ENCODE measurements around the gene INSRR.

Gene INSRR

DNA sequence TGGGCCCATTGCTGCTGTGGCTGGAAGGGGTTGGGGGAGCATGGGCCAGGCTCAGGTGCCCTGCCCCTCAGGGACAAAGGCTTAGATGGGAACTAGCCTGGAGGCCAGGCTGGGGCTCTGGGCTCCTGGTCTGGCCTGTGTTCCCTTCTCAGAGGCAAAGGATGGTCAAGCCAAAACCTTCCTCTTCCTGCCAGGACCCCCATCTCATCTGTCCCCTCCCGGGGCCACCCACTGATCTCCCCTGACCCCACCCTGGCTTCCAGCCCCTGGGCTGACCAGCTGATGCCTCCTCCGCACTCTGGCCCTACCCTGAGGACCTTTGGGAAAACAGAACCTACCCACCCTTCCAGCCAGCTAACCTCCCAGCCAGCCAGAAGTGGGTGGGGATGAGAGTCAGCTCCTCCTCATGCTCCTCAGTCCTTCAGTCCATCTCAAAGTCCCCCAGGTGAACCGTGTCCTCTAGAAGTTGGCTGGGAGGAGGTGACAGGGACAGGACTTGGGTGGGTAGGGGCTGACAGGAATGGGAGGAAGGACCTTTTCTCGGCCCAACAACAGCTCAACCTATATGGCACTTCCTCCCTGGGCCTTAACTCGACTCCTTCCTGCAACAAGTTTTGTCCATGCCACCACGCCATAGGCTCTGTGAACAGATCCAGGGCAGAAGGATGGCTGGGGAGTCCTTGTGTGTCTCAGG is 42.1 kb upstream of the INSRR start:
- Histone ChIP-seq H3K27ac (ENCODE audit: low read length) (no peak overlapping the region), H4K20me1 (ENCODE audit: insufficient read depth, low read length) (no peaks in the 10 kb centered on the region), H3K4me1 (ENCODE audit: insufficient read depth, low read length) (no peaks in the 10 kb centered on the region), H2AFZ (ENCODE audit: low read depth, low read length) (no peak overlapping the region), H3K9ac (ENCODE audit: low read depth, low read length) (no peak overlapping the region), H3K4me3 (ENCODE audit: low read depth in 1 of 2, low read length in 2 of 2) (no peak overlapping the region), H3K27me3 (ENCODE audit: insufficient read depth, low read length, poor library complexity) (peaks cover 21% of the 10 kb centered on the region), H3K79me2 (ENCODE audit: insufficient read depth, low read length) (no peaks in the 10 kb centered on the region), H3K4me2 (ENCODE audit: insufficient read depth, low read length) (no peak overlapping the region), H3K9me3 (ENCODE audit: insufficient read depth, low read length, severe bottlenecking) (no peaks in the 10 kb centered on the region), H3K36me3 (ENCODE audit: insufficient read depth, low read length) (no peaks in the 10 kb centered on the region)
- TF ChIP-seq, protein P1, sequence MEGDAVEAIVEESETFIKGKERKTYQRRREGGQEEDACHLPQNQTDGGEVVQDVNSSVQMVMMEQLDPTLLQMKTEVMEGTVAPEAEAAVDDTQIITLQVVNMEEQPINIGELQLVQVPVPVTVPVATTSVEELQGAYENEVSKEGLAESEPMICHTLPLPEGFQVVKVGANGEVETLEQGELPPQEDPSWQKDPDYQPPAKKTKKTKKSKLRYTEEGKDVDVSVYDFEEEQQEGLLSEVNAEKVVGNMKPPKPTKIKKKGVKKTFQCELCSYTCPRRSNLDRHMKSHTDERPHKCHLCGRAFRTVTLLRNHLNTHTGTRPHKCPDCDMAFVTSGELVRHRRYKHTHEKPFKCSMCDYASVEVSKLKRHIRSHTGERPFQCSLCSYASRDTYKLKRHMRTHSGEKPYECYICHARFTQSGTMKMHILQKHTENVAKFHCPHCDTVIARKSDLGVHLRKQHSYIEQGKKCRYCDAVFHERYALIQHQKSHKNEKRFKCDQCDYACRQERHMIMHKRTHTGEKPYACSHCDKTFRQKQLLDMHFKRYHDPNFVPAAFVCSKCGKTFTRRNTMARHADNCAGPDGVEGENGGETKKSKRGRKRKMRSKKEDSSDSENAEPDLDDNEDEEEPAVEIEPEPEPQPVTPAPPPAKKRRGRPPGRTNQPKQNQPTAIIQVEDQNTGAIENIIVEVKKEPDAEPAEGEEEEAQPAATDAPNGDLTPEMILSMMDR (IDR thresholded peaks at IDR 0.05; ENCODE audit: borderline replicate concordance, extremely low read depth, low read length, poor library complexity, severe bottlenecking), result no peak
- TF ChIP-seq EZH2 (IDR thresholded peaks at IDR 0.05; ENCODE audit: borderline replicate concordance, low read depth, low read length, severe bottlenecking), result no peak
- DNase-seq, result no peak
- ATAC-seq (ENCODE audit: insufficient read depth, low read depth), result no peak

DNA sequence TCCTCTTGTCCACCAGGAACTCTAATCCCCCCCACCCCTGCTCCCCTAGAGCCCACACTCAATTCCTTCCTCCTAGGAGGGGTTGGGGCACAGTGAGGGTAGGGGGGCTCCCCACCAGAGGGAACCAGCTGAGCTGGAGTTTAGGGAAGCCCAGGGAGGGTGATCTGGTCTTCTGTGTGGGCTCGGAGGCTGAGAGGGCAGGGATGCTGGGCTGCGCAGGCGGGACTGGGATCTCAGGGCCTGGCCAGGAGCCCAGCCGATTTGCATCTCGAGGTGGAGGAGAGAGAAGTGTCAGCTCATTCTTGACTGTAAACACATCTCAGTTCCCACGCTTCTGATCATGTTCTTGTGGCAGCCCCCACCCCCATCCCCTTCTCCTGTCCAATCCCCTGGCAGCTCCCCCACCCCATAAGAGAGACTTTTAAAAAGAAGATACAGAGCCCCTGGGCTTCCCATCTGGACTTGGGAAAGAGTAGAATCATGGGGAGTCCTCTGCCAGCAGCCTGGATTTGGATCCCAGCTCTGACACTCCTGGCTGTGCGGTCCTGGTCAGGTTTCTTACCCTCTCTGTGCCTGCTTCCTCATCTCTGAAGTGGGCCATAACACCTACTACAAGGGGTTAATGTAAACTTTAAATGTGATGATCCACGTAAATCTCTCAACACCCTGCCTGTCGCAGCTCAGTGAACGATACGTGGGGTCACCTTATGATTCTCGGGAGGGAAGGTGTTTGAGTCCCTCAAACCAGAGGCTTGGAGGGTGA is 41.2 kb upstream of the INSRR start:
- no peak for ATAC-seq (ENCODE audit: insufficient read depth, low read depth)
- H2AFZ ChIP-seq (ENCODE audit: low read depth, low read length), result no peak overlapping the region
- no peak overlapping the region for H3K27ac ChIP-seq (ENCODE audit: low read length)

DNA sequence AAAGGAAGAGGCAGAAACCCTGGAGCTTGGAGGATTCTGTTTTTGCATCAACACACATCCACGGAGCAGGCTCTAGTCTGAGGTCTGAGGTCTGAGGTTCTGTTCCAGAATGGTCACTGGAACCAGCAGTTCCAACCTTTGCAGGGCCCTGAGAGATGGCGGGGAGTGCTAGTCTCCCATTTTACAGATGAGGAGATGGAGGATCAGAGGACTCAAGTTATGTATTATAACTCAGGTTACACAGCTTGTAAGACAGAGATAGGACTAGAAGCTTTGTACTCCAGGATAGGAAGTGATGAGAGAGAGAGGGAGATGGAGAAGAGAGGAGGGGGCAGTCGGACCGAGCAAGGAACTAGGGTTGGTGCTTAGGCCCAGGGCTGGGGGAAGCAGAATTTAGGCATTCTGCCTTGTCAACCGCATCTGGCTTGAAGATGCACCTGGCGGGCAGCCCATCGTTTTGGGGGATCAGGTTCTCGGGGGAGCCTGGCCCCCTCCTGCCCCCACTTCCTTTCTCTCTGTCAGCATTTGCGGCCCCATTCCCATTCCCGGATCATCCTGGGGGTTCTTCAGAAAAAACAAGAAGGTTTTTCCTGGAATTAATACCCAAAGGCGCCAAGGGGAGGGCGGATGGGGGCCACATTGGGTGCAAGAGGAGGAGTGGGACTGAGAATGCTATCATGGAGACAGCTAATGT is 40.2 kb upstream of the INSRR start:
- no peaks in the 10 kb centered on the region for H3K36me3 ChIP-seq (ENCODE audit: insufficient read depth, low read length)
- H3K4me3 ChIP-seq (ENCODE audit: low read depth in 1 of 2, low read length in 2 of 2), result no peak overlapping the region
- no peak overlapping the region for H3K4me2 ChIP-seq (ENCODE audit: insufficient read depth, low read length)
- no peak overlapping the region for H2AFZ ChIP-seq (ENCODE audit: low read depth, low read length)
- no peaks in the 10 kb centered on the region for H4K20me1 ChIP-seq (ENCODE audit: insufficient read depth, low read length)
- TF ChIP-seq EZH2 (IDR thresholded peaks at IDR 0.05; ENCODE audit: borderline replicate concordance, low read depth, low read length, severe bottlenecking), result no peak
- peaks cover 13% of the 10 kb centered on the region for H3K27me3 ChIP-seq (ENCODE audit: insufficient read depth, low read length, poor library complexity)
- ATAC-seq (ENCODE audit: insufficient read depth, low read depth) (no peak), DNase-seq (no peak)
- H3K9ac ChIP-seq (ENCODE audit: low read depth, low read length), result no peak overlapping the region
- no peaks in the 10 kb centered on the region for H3K79me2 ChIP-seq (ENCODE audit: insufficient read depth, low read length)
- H3K4me1 ChIP-seq (ENCODE audit: insufficient read depth, low read length), result no peaks in the 10 kb centered on the region
- H3K27ac ChIP-seq (ENCODE audit: low read length), result no peak overlapping the region
- no peaks in the 10 kb centered on the region for H3K9me3 ChIP-seq (ENCODE audit: insufficient read depth, low read length, severe bottlenecking)

More for the DNA sequence above, 41.2 kb upstream of the INSRR start:
- Histone ChIP-seq H4K20me1 (ENCODE audit: insufficient read depth, low read length) (no peaks in the 10 kb centered on the region), H3K9ac (ENCODE audit: low read depth, low read length) (no peak overlapping the region), H3K4me2 (ENCODE audit: insufficient read depth, low read length) (no peak overlapping the region), H3K79me2 (ENCODE audit: insufficient read depth, low read length) (no peaks in the 10 kb centered on the region), H3K36me3 (ENCODE audit: insufficient read depth, low read length) (no peaks in the 10 kb centered on the region), H3K4me1 (ENCODE audit: insufficient read depth, low read length) (no peaks in the 10 kb centered on the region), H3K9me3 (ENCODE audit: insufficient read depth, low read length, severe bottlenecking) (no peaks in the 10 kb centered on the region), H3K27me3 (ENCODE audit: insufficient read depth, low read length, poor library complexity) (peaks cover 20% of the 10 kb centered on the region), H3K4me3 (ENCODE audit: low read depth in 1 of 2, low read length in 2 of 2) (no peak overlapping the region)
- TF ChIP-seq EZH2 (IDR thresholded peaks at IDR 0.05; ENCODE audit: borderline replicate concordance, low read depth, low read length, severe bottlenecking), result no peak
- TF ChIP-seq, protein P1 (IDR thresholded peaks at IDR 0.05; ENCODE audit: borderline replicate concordance, extremely low read depth, low read length, poor library complexity, severe bottlenecking), result no peak
- no peak for DNase-seq

DNA sequence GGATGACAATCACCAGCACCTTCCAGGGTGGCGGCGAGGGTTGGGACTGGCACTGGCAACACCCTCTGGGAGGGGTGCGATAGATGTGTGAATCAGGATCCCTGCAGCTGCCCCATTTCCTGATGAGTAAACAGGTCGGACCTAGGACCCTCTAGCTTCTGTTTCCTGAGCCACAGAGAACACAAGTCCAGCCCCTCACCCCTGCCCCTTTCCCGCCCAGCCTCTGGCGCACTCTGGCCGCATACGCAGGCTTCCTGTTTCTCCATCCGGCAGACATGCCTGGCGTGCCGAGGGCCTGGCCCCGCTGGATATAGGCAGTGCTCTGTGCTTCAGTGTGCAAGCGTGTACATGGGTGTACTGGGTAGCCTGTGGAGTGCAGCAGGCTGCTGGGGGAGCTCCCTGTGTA is 39.2 kb upstream of the INSRR start:
- Histone ChIP-seq H3K27me3 (ENCODE audit: insufficient read depth, low read length, poor library complexity) (peaks cover 6% of the 10 kb centered on the region), H3K27ac (ENCODE audit: low read length) (no peak overlapping the region), H3K4me1 (ENCODE audit: insufficient read depth, low read length) (no peaks in the 10 kb centered on the region), H3K9me3 (ENCODE audit: insufficient read depth, low read length, severe bottlenecking) (no peaks in the 10 kb centered on the region), H3K79me2 (ENCODE audit: insufficient read depth, low read length) (no peaks in the 10 kb centered on the region), H4K20me1 (ENCODE audit: insufficient read depth, low read length) (no peaks in the 10 kb centered on the region), H3K9ac (ENCODE audit: low read depth, low read length) (no peak overlapping the region), H2AFZ (ENCODE audit: low read depth, low read length) (no peak overlapping the region), H3K4me3 (ENCODE audit: low read depth in 1 of 2, low read length in 2 of 2) (no peak overlapping the region), H3K36me3 (ENCODE audit: insufficient read depth, low read length) (no peaks in the 10 kb centered on the region), H3K4me2 (ENCODE audit: insufficient read depth, low read length) (no peak overlapping the region)
- ATAC-seq (ENCODE audit: insufficient read depth, low read depth) (no peak), DNase-seq (no peak)
- TF ChIP-seq EZH2 (IDR thresholded peaks at IDR 0.05; ENCODE audit: borderline replicate concordance, low read depth, low read length, severe bottlenecking), result no peak
- TF ChIP-seq, protein P1 (IDR thresholded peaks at IDR 0.05; ENCODE audit: borderline replicate concordance, extremely low read depth, low read length, poor library complexity, severe bottlenecking), result no peak

Data from DND-41 (cell line).